ENCODE data around the gene REC8.
"Not testable (repeated sequence)": the region's sequence is repeated elsewhere in the genome, so short reads cannot be mapped to it uniquely, and the experiment has no call there.

The REC8 gene

GRCh38 chr14:24196071-24197055 is 24.5 kb downstream of the REC8 start:
- Histone ChIP-seq H3K9me3 (ENCODE audit: control insufficient read depth, low read length) (no peaks in the 10 kb centered on the region), H2BK5ac (ENCODE audit: low read depth, low read length, poor library complexity, severe bottlenecking) (no peak overlapping the region), H3K23ac (ENCODE audit: low read length in 2 of 2) (no peak overlapping the region), H3K79me1 (replicated peaks; ENCODE audit: low read length, poor library complexity, severe bottlenecking) (peaks cover 29% of the 10 kb centered on the region), H3K27ac (ENCODE audit: low read length, poor library complexity, severe bottlenecking) (peak overlapping the region; percentile 82), H3K14ac (ENCODE audit: low read length in 2 of 2) (peak overlapping the region in 1 of 2 experiments; percentile 72), H2BK15ac (ENCODE audit: low read depth, poor library complexity, severe bottlenecking) (peak overlapping the region; percentile 19), H3K36me3 (ENCODE audit: control insufficient read depth in 1 of 2, insufficient read depth in 2 of 2, low read depth in 1 of 2, low read length in 2 of 2) (peaks cover 20 to 34% of the 10 kb centered on the region in 2 experiments), H3K4me3 (ENCODE audit: insufficient read depth in 1 of 2, low read depth in 1 of 2, low read length in 2 of 2) (peak overlapping the region; percentile 82 to 94), H2AFZ (ENCODE audit: low read depth, low read length) (peak overlapping the region; percentile 83), H3K4me1 (ENCODE audit: control insufficient read depth, insufficient read depth, low read depth, low read length) (peaks cover 9% of the 10 kb centered on the region), H2BK12ac (ENCODE audit: low read length in 2 of 2) (no peak overlapping the region), H4K8ac (ENCODE audit: low read length) (peak overlapping the region; percentile 64), H3K18ac (ENCODE audit: low read depth in 1 of 2, low read length in 2 of 2) (peak overlapping the region in 1 of 2 experiments; percentile 41), H4K91ac (ENCODE audit: low read length) (peak overlapping the region; percentile 44), H3K4me2 (ENCODE audit: low read length, poor library complexity, severe bottlenecking) (peak overlapping the region; percentile 68), H3K9ac (ENCODE audit: low read length) (peak overlapping the region; percentile 100), H3K4ac (ENCODE audit: low read depth in 1 of 2, low read length in 2 of 2) (peak overlapping the region; percentile 14 to 79), H3K27me3 (ENCODE audit: control insufficient read depth in 1 of 2, insufficient read depth in 1 of 2, low read length in 2 of 2) (no peaks in the 10 kb centered on the region), H2AK5ac (ENCODE audit: low read length, severe bottlenecking) (peak overlapping the region; percentile 29), H2BK120ac (ENCODE audit: low read depth, low read length) (no peak overlapping the region)
- DNase-seq, result peak; percentile 46
- 31% methylated on average over 26 of the region's 33 CpGs for WGBS

- Histone ChIP-seq H4K8ac (ENCODE audit: low read length) (no peak overlapping the region), H2BK12ac (ENCODE audit: low read length in 2 of 2) (no peak overlapping the region), H3K9me3 (ENCODE audit: control insufficient read depth, low read length) (peaks cover 3% of the 10 kb centered on the region), H3K27ac (ENCODE audit: low read length, poor library complexity, severe bottlenecking) (no peak overlapping the region), H3K4me3 (ENCODE audit: insufficient read depth in 1 of 2, low read depth in 1 of 2, low read length in 2 of 2) (peak overlapping the region in 1 of 2 experiments; percentile 3), H3K36me3 (ENCODE audit: control insufficient read depth in 1 of 2, insufficient read depth in 2 of 2, low read depth in 1 of 2, low read length in 2 of 2) (peaks cover 20 to 31% of the 10 kb centered on the region in 2 experiments), H3K4ac (ENCODE audit: low read depth in 1 of 2, low read length in 2 of 2) (no peak overlapping the region), H2AFZ (ENCODE audit: low read depth, low read length) (no peak overlapping the region), H2BK120ac (ENCODE audit: low read depth, low read length) (no peak overlapping the region), H2BK5ac (ENCODE audit: low read depth, low read length, poor library complexity, severe bottlenecking) (no peak overlapping the region), H3K18ac (ENCODE audit: low read depth in 1 of 2, low read length in 2 of 2) (no peak overlapping the region), H3K14ac (ENCODE audit: low read length in 2 of 2) (no peak overlapping the region), H3K4me2 (ENCODE audit: low read length, poor library complexity, severe bottlenecking) (peak overlapping the region; percentile 39), H2BK15ac (ENCODE audit: low read depth, poor library complexity, severe bottlenecking) (no peak overlapping the region), H3K23ac (ENCODE audit: low read length in 2 of 2) (no peak overlapping the region), H2AK5ac (ENCODE audit: low read length, severe bottlenecking) (no peak overlapping the region), H3K27me3 (ENCODE audit: control insufficient read depth in 1 of 2, insufficient read depth in 1 of 2, low read length in 2 of 2) (no peaks in the 10 kb centered on the region), H4K91ac (ENCODE audit: low read length) (no peak overlapping the region), H3K9ac (ENCODE audit: low read length) (no peak overlapping the region), H3K4me1 (ENCODE audit: control insufficient read depth, insufficient read depth, low read depth, low read length) (peaks cover 9% of the 10 kb centered on the region), H3K79me1 (replicated peaks; ENCODE audit: low read length, poor library complexity, severe bottlenecking) (peaks cover 31% of the 10 kb centered on the region)
- no peak for DNase-seq
- WGBS, result 90% methylated on average over 1 of the region's 2 CpGs
Observed at GRCh38 chr14:24197056-24197450, 25.2 kb downstream of the REC8 start.

GRCh38 chr14:24198814-24199524 is 27.1 kb downstream of the REC8 start:
- no peak overlapping the region for H2BK120ac ChIP-seq (ENCODE audit: low read depth, low read length)
- over 99% methylated on average over 6 of the region's 7 CpGs for WGBS
- H2AFZ ChIP-seq (ENCODE audit: low read depth, low read length), result no peak overlapping the region
- no peak overlapping the region for H2BK15ac ChIP-seq (ENCODE audit: low read depth, poor library complexity, severe bottlenecking)
- no peak overlapping the region for H3K27ac ChIP-seq (ENCODE audit: low read length, poor library complexity, severe bottlenecking)
- H3K4me2 ChIP-seq (ENCODE audit: low read length, poor library complexity, severe bottlenecking), result peak overlapping the region; percentile 22
- H3K9ac ChIP-seq (ENCODE audit: low read length), result no peak overlapping the region
- H3K18ac ChIP-seq (ENCODE audit: low read depth in 1 of 2, low read length in 2 of 2), result no peak overlapping the region
- H2AK5ac ChIP-seq (ENCODE audit: low read length, severe bottlenecking), result no peak overlapping the region
- H3K27me3 ChIP-seq (ENCODE audit: control insufficient read depth in 1 of 2, insufficient read depth in 1 of 2, low read length in 2 of 2), result no peaks in the 10 kb centered on the region
- H2BK12ac ChIP-seq (ENCODE audit: low read length in 2 of 2), result no peak overlapping the region
- no peak for DNase-seq
- H3K79me1 ChIP-seq (replicated peaks; ENCODE audit: low read length, poor library complexity, severe bottlenecking), result peaks cover 21% of the 10 kb centered on the region
- H3K4ac ChIP-seq (ENCODE audit: low read depth in 1 of 2, low read length in 2 of 2), result no peak overlapping the region
- no peak overlapping the region for H3K14ac ChIP-seq (ENCODE audit: low read length in 2 of 2)
- peaks cover 9% of the 10 kb centered on the region for H3K4me1 ChIP-seq (ENCODE audit: control insufficient read depth, insufficient read depth, low read depth, low read length)
- no peak overlapping the region for H2BK5ac ChIP-seq (ENCODE audit: low read depth, low read length, poor library complexity, severe bottlenecking)
- no peak overlapping the region for H3K23ac ChIP-seq (ENCODE audit: low read length in 2 of 2)
- no peak overlapping the region for H4K8ac ChIP-seq (ENCODE audit: low read length)
- H4K91ac ChIP-seq (ENCODE audit: low read length), result no peak overlapping the region
- H3K36me3 ChIP-seq (ENCODE audit: control insufficient read depth in 1 of 2, insufficient read depth in 2 of 2, low read depth in 1 of 2, low read length in 2 of 2), result peaks cover 9 to 28% of the 10 kb centered on the region in 2 experiments
- peaks cover 3% of the 10 kb centered on the region for H3K9me3 ChIP-seq (ENCODE audit: control insufficient read depth, low read length)
- H3K4me3 ChIP-seq (ENCODE audit: insufficient read depth in 1 of 2, low read depth in 1 of 2, low read length in 2 of 2), result no peak overlapping the region

GRCh38 chr14:24202538-24202937 is 30.7 kb downstream of the REC8 start:
- H3K4ac ChIP-seq (ENCODE audit: low read depth in 1 of 2, low read length in 2 of 2); H2BK120ac ChIP-seq (ENCODE audit: low read depth, low read length); H3K27me3 ChIP-seq (ENCODE audit: control insufficient read depth in 1 of 2, insufficient read depth in 1 of 2, low read length in 2 of 2): not testable (repeated sequence)

More at GRCh38 chr14:24202538-24202937, 30.7 kb downstream of the REC8 start:
- not testable (repeated sequence) for DNase-seq; H3K4me2 ChIP-seq (ENCODE audit: low read length, poor library complexity, severe bottlenecking); H2AFZ ChIP-seq (ENCODE audit: low read depth, low read length); H3K4me1 ChIP-seq (ENCODE audit: control insufficient read depth, insufficient read depth, low read depth, low read length); H3K14ac ChIP-seq (ENCODE audit: low read length in 2 of 2); H3K9ac ChIP-seq (ENCODE audit: low read length); H3K9me3 ChIP-seq (ENCODE audit: control insufficient read depth, low read length); H3K18ac ChIP-seq (ENCODE audit: low read depth in 1 of 2, low read length in 2 of 2); H3K4me3 ChIP-seq (ENCODE audit: insufficient read depth in 1 of 2, low read depth in 1 of 2, low read length in 2 of 2); H3K23ac ChIP-seq (ENCODE audit: low read length in 2 of 2); H3K27ac ChIP-seq (ENCODE audit: low read length, poor library complexity, severe bottlenecking); H4K91ac ChIP-seq (ENCODE audit: low read length); H2AK5ac ChIP-seq (ENCODE audit: low read length, severe bottlenecking); H2BK5ac ChIP-seq (ENCODE audit: low read depth, low read length, poor library complexity, severe bottlenecking); H4K8ac ChIP-seq (ENCODE audit: low read length); H2BK12ac ChIP-seq (ENCODE audit: low read length in 2 of 2); H2BK15ac ChIP-seq (ENCODE audit: low read depth, poor library complexity, severe bottlenecking)
- peaks cover 31 to 58% of the 10 kb centered on the region in 2 experiments for H3K36me3 ChIP-seq (ENCODE audit: control insufficient read depth in 1 of 2, insufficient read depth in 2 of 2, low read depth in 1 of 2, low read length in 2 of 2)
- peaks cover 28% of the 10 kb centered on the region for H3K79me1 ChIP-seq (replicated peaks; ENCODE audit: low read length, poor library complexity, severe bottlenecking)
- 92% methylated on average over 8 of the region's 8 CpGs for WGBS

All from mesenchymal stem cell (in vitro differentiated cells and primary cell).